Keratinocyte (primary cell): ENCODE data around the gene PCARE. TPM values are rescaled to one million over a fixed set of nuclear protein-coding genes. Genes with fewer than 3 reads are reported as not detected.
"Not testable (repeated sequence)": the region's sequence is repeated elsewhere in the genome, so short reads cannot be mapped to it uniquely, and the experiment has no call there.

ENCODE experiments used
- DNase-seq: peaks from one replicate; pipeline ENCODE4 v3.0.0-alpha.2; 2011; ENCODE audit warnings: low read depth, missing footprints, low spot score
- FAIRE-seq: peaks from 2 replicates; lab custom pipeline; 2011; peaks lifted over from hg19 to GRCh38; lab: Jason Lieb, UNC
- H2AFZ ChIP-seq: 2 replicates; pipeline ENCODE4 v1.6.0; 2012; ENCODE audit warnings: low read length, control low read depth, inconsistent platforms; ENCODE audit not compliant: control insufficient read depth
- H3K27ac ChIP-seq: 2 replicates; pipeline ENCODE4 v1.5.1; 2011; ENCODE audit warnings: low read length; ENCODE audit not compliant: control insufficient read depth, insufficient read depth
- H3K27me3 ChIP-seq: 3 replicates; pipeline ENCODE4 v1.6.0; 2011; ENCODE audit warnings: low read length; ENCODE audit not compliant: control insufficient read depth, insufficient read depth; ENCODE audit errors: extremely low read depth
- H3K36me3 ChIP-seq, 2 experiments: 2 replicates in 1 of 2; 3 replicates in 1 of 2; pipeline ENCODE4 v1.5.1; 2011; ENCODE audit warnings: low read length in 2 of 2, mild to moderate bottlenecking in 1 of 2; ENCODE audit not compliant: control insufficient read depth in 2 of 2, insufficient read depth in 2 of 2; ENCODE audit errors: extremely low read depth in 1 of 2
- H3K4me1 ChIP-seq: 3 replicates; pipeline ENCODE4 v1.5.1; 2011; ENCODE audit warnings: low read length; ENCODE audit not compliant: control insufficient read depth, insufficient read depth; ENCODE audit errors: extremely low read depth
- H3K4me2 ChIP-seq: 3 replicates; pipeline ENCODE4 v1.6.0; 2011; ENCODE audit warnings: low read depth, low read length; ENCODE audit not compliant: control insufficient read depth, insufficient read depth; ENCODE audit errors: extremely low read depth
- H3K4me3 ChIP-seq, 3 experiments: fragments of 200-600 bp in 1 of 3; sonication (generic) in 1 of 3; 2 replicates in 2 of 3; 3 replicates in 1 of 3; pipeline ENCODE4 v1.5.1; 2011 to 2016; ENCODE audit warnings: low read length in 3 of 3, mild to moderate bottlenecking in 3 of 3, control low read depth in 2 of 3, inconsistent platforms in 1 of 3, low read depth in 1 of 3, mixed read lengths in 1 of 3, mixed run types in 1 of 3, moderate library complexity in 1 of 3; ENCODE audit not compliant: control insufficient read depth in 2 of 3, insufficient read depth in 2 of 3; ENCODE audit errors: extremely low read depth in 1 of 3
- H3K79me2 ChIP-seq: 2 replicates; pipeline ENCODE4 v1.6.0; 2012; ENCODE audit warnings: low read length; ENCODE audit not compliant: control insufficient read depth, insufficient read depth
- H3K9ac ChIP-seq: 3 replicates; pipeline ENCODE4 v1.6.0; 2011; ENCODE audit warnings: low read length; ENCODE audit not compliant: control insufficient read depth, insufficient read depth; ENCODE audit errors: extremely low read depth
- H3K9me1 ChIP-seq: 3 replicates; pipeline ENCODE4 v1.6.0; 2011; ENCODE audit warnings: low read length; ENCODE audit not compliant: control insufficient read depth, insufficient read depth; ENCODE audit errors: extremely low read depth
- H3K9me3 ChIP-seq: 2 replicates; pipeline ENCODE4 v1.5.1; 2012; ENCODE audit warnings: low read depth, low read length; ENCODE audit not compliant: control insufficient read depth
- H4K20me1 ChIP-seq: 3 replicates; pipeline ENCODE4 v1.6.0; 2011; ENCODE audit warnings: low read length; ENCODE audit not compliant: control insufficient read depth, insufficient read depth; ENCODE audit errors: extremely low read depth
- CTCF ChIP-seq, 3 experiments: IDR thresholded peaks in 1 of 3; conservative IDR thresholded peaks in 1 of 3; optimal IDR thresholded peaks in 1 of 3; 2 replicates in 2 of 3; 3 replicates in 1 of 3; pipeline versions ENCODE3 to v1.5.1; 2011; ENCODE audit warnings: low read length in 3 of 3, mild to moderate bottlenecking in 3 of 3, moderate library complexity in 2 of 3, control low read depth in 1 of 3, inconsistent platforms in 1 of 3; ENCODE audit not compliant: insufficient read depth in 2 of 3; ENCODE audit errors: extremely low read depth in 1 of 3
- EZH2 ChIP-seq: IDR thresholded peaks from one replicate; pipeline ENCODE4 v1.6.1; 2012; ENCODE audit warnings: inconsistent platforms, mild to moderate bottlenecking, low read length, moderate library complexity
- dilution Hi-C: fragments of 300-500 bp; cut with MboI; formaldehyde crosslinking; loops from one replicate; pipeline ENCODE4 v1.7.0; 2020; ENCODE audit warnings: low sequenced_read_pairs; ENCODE audit not compliant: extremely low pct_ligation_motif_present
- polyA plus RNA-seq, 5 experiments: library from polyadenylated mRNA; depleted of rRNA in 3 of 5; stranded (reverse) in 3 of 5; stranded (forward) in 1 of 5; unstranded in 1 of 5; fragments of >200 nt; gene quantifications; 1 replicate in 1 of 5; 2 replicates in 3 of 5; 3 replicates in 1 of 5; pipeline versions ENCODE4 v1.2.1 to v1.2.3, GENCODE V29; 2011 to 2012; ENCODE audit warnings: missing spikeins in 2 of 5, low read depth in 1 of 5, low replicate concordance in 1 of 5

Gene PCARE
- polyA plus RNA-seq, 1 donor (not counting 4 experiments of a cell fraction or from before 2014, with no cell fraction given) = not detected

GRCh38 chr2:29096969-29097368, 22.6 kb upstream of the PCARE start:
- no peak for TF ChIP-seq CTCF (optimal IDR thresholded peaks at IDR 0.05 in 1 of 3, IDR thresholded peaks at IDR 0.05 in 1 of 3, conservative IDR thresholded peaks at IDR 0.05 in 1 of 3; ENCODE audit: extremely low read depth in 1 of 3, insufficient read depth in 2 of 3, low read length in 3 of 3)
- TF ChIP-seq EZH2 = no peak
- dilution Hi-C loops = no loop called here
- no peaks in the 10 kb centered on the region for H3K79me2 ChIP-seq
- DNase-seq (no peak), FAIRE-seq (no peak)
- H2AFZ ChIP-seq = no peak overlapping the region
- H3K4me1 ChIP-seq = no peaks in the 10 kb centered on the region
- no peaks in the 10 kb centered on the region for H4K20me1 ChIP-seq
- H3K36me3 ChIP-seq = no peaks in the 10 kb centered on the region
- H3K27me3 ChIP-seq = no peaks in the 10 kb centered on the region
- no peak overlapping the region for H3K4me3 ChIP-seq
- H3K9me1 ChIP-seq = no peaks in the 10 kb centered on the region
- no peak overlapping the region for H3K9ac ChIP-seq
- H3K9me3 ChIP-seq = no peaks in the 10 kb centered on the region
- no peak overlapping the region for H3K27ac ChIP-seq
- no peak overlapping the region for H3K4me2 ChIP-seq

- H3K36me3 ChIP-seq, H3K27me3 ChIP-seq, H3K79me2 ChIP-seq, H3K4me1 ChIP-seq, H4K20me1 ChIP-seq, H3K9ac ChIP-seq, H3K9me1 ChIP-seq, dilution Hi-C loops, H3K4me2 ChIP-seq, FAIRE-seq, H3K27ac ChIP-seq, DNase-seq, H2AFZ ChIP-seq, H3K4me3 ChIP-seq, H3K9me3 ChIP-seq: not testable (repeated sequence)
These were observed 16.0 kb upstream of the PCARE start for GRCh38 chr2:29090311-29090710.

- no peak overlapping the region for H3K9ac ChIP-seq
- peaks cover 7% of the 10 kb centered on the region for H3K9me3 ChIP-seq
- TF ChIP-seq CTCF (optimal IDR thresholded peaks at IDR 0.05 in 1 of 3, IDR thresholded peaks at IDR 0.05 in 1 of 3, conservative IDR thresholded peaks at IDR 0.05 in 1 of 3; ENCODE audit: extremely low read depth in 1 of 3, insufficient read depth in 2 of 3, low read length in 3 of 3) (no peak), EZH2 (no peak)
- H4K20me1 ChIP-seq = no peaks in the 10 kb centered on the region
- no peaks in the 10 kb centered on the region for H3K79me2 ChIP-seq
- H3K27me3 ChIP-seq = no peaks in the 10 kb centered on the region
- no peak overlapping the region for H3K4me3 ChIP-seq
- H3K9me1 ChIP-seq = no peaks in the 10 kb centered on the region
- no peak overlapping the region for H2AFZ ChIP-seq
- DNase-seq = no peak
- dilution Hi-C loops = no loop called here
- no peaks in the 10 kb centered on the region for H3K36me3 ChIP-seq
- no peak overlapping the region for H3K4me2 ChIP-seq
- FAIRE-seq = no peak
- H3K4me1 ChIP-seq = no peaks in the 10 kb centered on the region
- H3K27ac ChIP-seq = no peak overlapping the region
These were observed 10.2 kb upstream of the PCARE start for GRCh38 chr2:29084554-29084953.
